Measurements from ENCODE around the gene MLN. TPM values are rescaled to one million over a fixed set of nuclear protein-coding genes. Genes with fewer than 3 reads are reported as not detected.

The MLN gene
- polyA plus RNA-seq, 1 of the 3 experiments (the other 2 are of a cell fraction) = not detected

DNA sequence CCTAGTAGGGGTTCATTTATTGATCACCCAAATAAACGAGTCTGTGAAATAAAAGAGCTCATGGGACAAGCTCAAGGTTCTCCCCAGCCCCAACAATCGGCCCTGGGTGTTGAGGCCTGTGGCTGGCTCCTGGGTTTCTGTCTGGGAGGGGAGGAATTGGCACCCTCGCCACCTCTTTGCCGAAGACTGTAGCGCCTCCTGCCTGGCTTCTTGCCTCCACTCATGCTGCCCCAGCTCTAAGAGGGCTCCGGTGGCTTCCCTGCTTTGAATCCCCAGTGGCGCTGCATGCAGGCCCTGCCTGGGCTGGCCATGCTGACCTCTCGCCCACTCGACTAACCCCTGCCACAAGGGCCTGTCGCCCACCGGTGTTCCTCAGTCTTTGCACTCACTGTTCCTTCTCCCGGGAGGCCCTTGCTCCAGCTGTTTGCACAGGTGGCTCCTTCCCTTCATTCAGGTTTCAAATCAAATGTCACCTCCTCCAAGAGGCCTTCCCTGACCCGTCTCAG, 5.4 kb downstream of the MLN start:
- H3K4me3 ChIP-seq (ENCODE audit: low read depth in 2 of 2, low read length in 1 of 2) = no peak overlapping the region
- H3K4me2 ChIP-seq = no peak overlapping the region
- no peak overlapping the region for H3K27ac ChIP-seq (ENCODE audit: low read depth in 2 of 2, low read length in 1 of 2)
- H2AFZ ChIP-seq (ENCODE audit: low read depth) = no peak overlapping the region
- no peaks in the 10 kb centered on the region for H3K9me2 ChIP-seq
- CTCF ChIA-PET = interaction anchor here (0.6 to 1.8 kb wide), 4 partner anchors 9 to 239 kb away, joined by 3 read pairs; no protein-coding TSS in a partner anchor
- H3K9ac ChIP-seq = no peak overlapping the region
- no peaks in the 10 kb centered on the region for H3K9me3 ChIP-seq
- TF ChIP-seq, protein P1, sequence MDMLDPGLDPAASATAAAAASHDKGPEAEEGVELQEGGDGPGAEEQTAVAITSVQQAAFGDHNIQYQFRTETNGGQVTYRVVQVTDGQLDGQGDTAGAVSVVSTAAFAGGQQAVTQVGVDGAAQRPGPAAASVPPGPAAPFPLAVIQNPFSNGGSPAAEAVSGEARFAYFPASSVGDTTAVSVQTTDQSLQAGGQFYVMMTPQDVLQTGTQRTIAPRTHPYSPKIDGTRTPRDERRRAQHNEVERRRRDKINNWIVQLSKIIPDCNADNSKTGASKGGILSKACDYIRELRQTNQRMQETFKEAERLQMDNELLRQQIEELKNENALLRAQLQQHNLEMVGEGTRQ (IDR thresholded peaks at IDR 0.05; ENCODE audit: borderline replicate concordance, low read depth, low read length) = no peak
- no peak for TF ChIP-seq RCOR1 (IDR thresholded peaks at IDR 0.05; ENCODE audit: low read length)
- no peak for TF ChIP-seq POLR2AphosphoS5 (IDR thresholded peaks at IDR 0.05; ENCODE audit: low read depth, low read length)
- no peak for TF ChIP-seq RXRA (IDR thresholded peaks at IDR 0.05; ENCODE audit: borderline replicate concordance, low read depth)
- no peak for TF ChIP-seq ZBTB33 (IDR thresholded peaks at IDR 0.05; ENCODE audit: borderline replicate concordance, low read depth)
- TF ChIP-seq TCF12 (IDR thresholded peaks at IDR 0.05) = no peak
- TF ChIP-seq, protein P2, sequence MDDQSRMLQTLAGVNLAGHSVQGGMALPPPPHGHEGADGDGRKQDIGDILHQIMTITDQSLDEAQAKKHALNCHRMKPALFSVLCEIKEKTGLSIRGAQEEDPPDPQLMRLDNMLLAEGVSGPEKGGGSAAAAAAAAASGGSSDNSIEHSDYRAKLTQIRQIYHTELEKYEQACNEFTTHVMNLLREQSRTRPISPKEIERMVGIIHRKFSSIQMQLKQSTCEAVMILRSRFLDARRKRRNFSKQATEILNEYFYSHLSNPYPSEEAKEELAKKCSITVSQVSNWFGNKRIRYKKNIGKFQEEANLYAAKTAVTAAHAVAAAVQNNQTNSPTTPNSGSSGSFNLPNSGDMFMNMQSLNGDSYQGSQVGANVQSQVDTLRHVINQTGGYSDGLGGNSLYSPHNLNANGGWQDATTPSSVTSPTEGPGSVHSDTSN (IDR thresholded peaks at IDR 0.05) = no peak
- TF ChIP-seq YY1 (IDR thresholded peaks at IDR 0.05; ENCODE audit: low read depth) = no peak
- WGBS (ENCODE audit: low lambda C conversion rate) = 74% methylated on average over 9 of the region's 13 CpGs
- POLR2A ChIA-PET = no interaction called here
- H3K79me2 ChIP-seq (ENCODE audit: insufficient read depth) = no peaks in the 10 kb centered on the region
- no peaks in the 10 kb centered on the region for H3K27me3 ChIP-seq (ENCODE audit: insufficient read depth)
- peaks cover 0 to 22% of the 10 kb centered on the region in 2 experiments; a peak in 1 of 4 replicates for H3K4me1 ChIP-seq (ENCODE audit: control insufficient read depth in 1 of 2, insufficient read depth in 2 of 2, low read depth in 1 of 2, low read length in 1 of 2)
- no peaks in the 10 kb centered on the region for H3K36me3 ChIP-seq (replicated peaks in 1 of 2; ENCODE audit: control insufficient read depth in 1 of 2, insufficient read depth in 2 of 2, low read length in 1 of 2)
- no peaks in the 10 kb centered on the region for H3F3A ChIP-seq (replicated peaks; ENCODE audit: insufficient read depth)
- H4K20me1 ChIP-seq (ENCODE audit: insufficient read depth) = no peaks in the 10 kb centered on the region
- DNase-seq = no peak

- Histone ChIP-seq H3F3A (replicated peaks; ENCODE audit: insufficient read depth) (no peaks in the 10 kb centered on the region), H3K9me3 (no peaks in the 10 kb centered on the region), H3K79me2 (ENCODE audit: insufficient read depth) (no peaks in the 10 kb centered on the region), H3K9me2 (no peaks in the 10 kb centered on the region), H3K36me3 (replicated peaks in 1 of 2; ENCODE audit: control insufficient read depth in 1 of 2, insufficient read depth in 2 of 2, low read length in 1 of 2) (no peaks in the 10 kb centered on the region), H3K4me2 (no peak overlapping the region), H3K27ac (ENCODE audit: low read depth in 2 of 2, low read length in 1 of 2) (no peak overlapping the region), H3K4me3 (ENCODE audit: low read depth in 2 of 2, low read length in 1 of 2) (no peak overlapping the region), H3K4me1 (ENCODE audit: control insufficient read depth in 1 of 2, insufficient read depth in 2 of 2, low read depth in 1 of 2, low read length in 1 of 2) (peaks cover 0 to 22% of the 10 kb centered on the region in 2 experiments; a peak in 1 of 4 replicates), H4K20me1 (ENCODE audit: insufficient read depth) (no peaks in the 10 kb centered on the region), H3K9ac (no peak overlapping the region), H3K27me3 (ENCODE audit: insufficient read depth) (no peaks in the 10 kb centered on the region), H2AFZ (ENCODE audit: low read depth) (no peak overlapping the region)
- ChIA-PET CTCF (interaction anchor here (0.6 to 1.8 kb wide), 4 partner anchors 10 to 347 kb away, joined by 3 to 5 read pairs (median 3); no protein-coding TSS in a partner anchor), POLR2A (no interaction called here)
- no peak for DNase-seq
- WGBS (ENCODE audit: low lambda C conversion rate) = 89% methylated on average over 10 of the region's 10 CpGs
- TF ChIP-seq FOXJ3 (CRISPR knock-in tag; IDR thresholded peaks at IDR 0.05) (no peak), TAF1 (IDR thresholded peaks at IDR 0.05; ENCODE audit: borderline replicate concordance, low read depth, low read length) (no peak), CHD2 (IDR thresholded peaks at IDR 0.05; ENCODE audit: low read length, partially characterized antibody) (no peak), YY1 (IDR thresholded peaks at IDR 0.05; ENCODE audit: low read depth) (no peak), RAD21 (IDR thresholded peaks at IDR 0.05; ENCODE audit: low read length) (no peak), ZBTB33 (IDR thresholded peaks at IDR 0.05; ENCODE audit: borderline replicate concordance, low read depth) (no peak), FOXM1 (IDR thresholded peaks at IDR 0.05; ENCODE audit: low read depth) (no peak), NRF1 (IDR thresholded peaks at IDR 0.05; ENCODE audit: low read depth, low read length) (no peak), RCOR1 (IDR thresholded peaks at IDR 0.05; ENCODE audit: low read length) (no peak)
- TF ChIP-seq, protein P3, sequence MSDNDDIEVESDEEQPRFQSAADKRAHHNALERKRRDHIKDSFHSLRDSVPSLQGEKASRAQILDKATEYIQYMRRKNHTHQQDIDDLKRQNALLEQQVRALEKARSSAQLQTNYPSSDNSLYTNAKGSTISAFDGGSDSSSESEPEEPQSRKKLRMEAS (IDR thresholded peaks at IDR 0.05; ENCODE audit: low read depth) = no peak
- TF ChIP-seq, protein P2 (IDR thresholded peaks at IDR 0.05) = no peak
- TF ChIP-seq, protein P1 (IDR thresholded peaks at IDR 0.05; ENCODE audit: borderline replicate concordance, low read depth, low read length) = no peak
Observed at GRCh38 chr6:33797626-33798342, 6.0 kb downstream of the MLN start.

Measured in SK-N-SH (cell line).